Endothelial cell of umbilical vein (primary cell): ENCODE measurements around the gene MNT. TPM values are rescaled to one million over a fixed set of nuclear protein-coding genes. Genes with fewer than 3 reads are reported as not detected.
"Not testable (repeated sequence)": the region's sequence is repeated elsewhere in the genome, so short reads cannot be mapped to it uniquely, and the experiment has no call there.

Source experiments
- BruUV-seq: library from RNA; stranded (reverse); fragments of 400-500 nt; replicated peaks from 2 replicates; lab custom pipeline; 2021; lab: Mats Ljungman, UMichigan
- CTCF ChIA-PET: fragments of 300-600, 350-600 bp; sonication (Branson Sonifier 250); formaldehyde crosslinking; loops from one replicate; lab custom pipeline; 2021; ENCODE audit warnings: antibody characterized with exemption, inconsistent platforms; lab: Charles Lee
- POLR2A ChIA-PET: fragments of 300-600, 350-600 bp; sonication (Branson Sonifier 250); formaldehyde crosslinking; loops from one replicate; lab custom pipeline; 2021; ENCODE audit warnings: antibody characterized with exemption, inconsistent platforms; lab: Charles Lee
- DNase-seq: peaks from one replicate; pipeline ENCODE4 v3.0.0-alpha.2; 2011; ENCODE audit warnings: low read depth, low spot score
- FAIRE-seq: peaks from 2 replicates; lab custom pipeline; 2011; peaks lifted over from hg19 to GRCh38; lab: Jason Lieb, UNC
- H2AFZ ChIP-seq: 2 replicates; pipeline ENCODE4 v1.6.0; 2012; ENCODE audit warnings: low read depth, low read length, control low read depth, inconsistent platforms
- H3K27ac ChIP-seq: 2 replicates; pipeline ENCODE4 v1.5.1; 2011; ENCODE audit warnings: low read depth, mild to moderate bottlenecking, control low read depth, low read length, moderate library complexity; ENCODE audit not compliant: insufficient read depth
- H3K27me3 ChIP-seq, 2 experiments: 2 replicates each; pipeline versions ENCODE4 v1.6.0 to v1.6.1; 2011; ENCODE audit warnings: low read length in 2 of 2, mixed read lengths in 1 of 2; ENCODE audit not compliant: control insufficient read depth in 2 of 2, insufficient read depth in 2 of 2
- H3K36me3 ChIP-seq, 2 experiments: 2 replicates in 1 of 2; 3 replicates in 1 of 2; pipeline ENCODE4 v1.5.1; 2011; ENCODE audit warnings: low read length in 2 of 2, mild to moderate bottlenecking in 1 of 2, moderate library complexity in 1 of 2; ENCODE audit not compliant: control insufficient read depth in 2 of 2, insufficient read depth in 2 of 2; ENCODE audit errors: extremely low read depth in 1 of 2
- H3K4me1 ChIP-seq: 3 replicates; pipeline ENCODE4 v1.5.1; 2011; ENCODE audit warnings: mild to moderate bottlenecking, low read length; ENCODE audit not compliant: control insufficient read depth, insufficient read depth; ENCODE audit errors: extremely low read depth
- H3K4me2 ChIP-seq: 2 replicates; pipeline ENCODE4 v1.6.1; 2011; ENCODE audit warnings: low read length, control low read depth, mixed read lengths; ENCODE audit not compliant: insufficient read depth
- H3K4me3 ChIP-seq, 3 experiments: fragments of 200-600 bp in 1 of 3; sonication (generic), shearing (Covaris generic) in 1 of 3; replicated peaks in 1 of 3; 2 replicates each; pipeline ENCODE4 v1.5.1; 2011 to 2016; ENCODE audit warnings: control low read depth in 3 of 3, low read length in 3 of 3, mild to moderate bottlenecking in 2 of 3, inconsistent platforms in 1 of 3, low read depth in 1 of 3, moderate library complexity in 1 of 3; ENCODE audit not compliant: insufficient read depth in 1 of 3
- H3K79me2 ChIP-seq: 2 replicates; pipeline ENCODE4 v1.6.0; 2012; ENCODE audit warnings: low read length, inconsistent platforms; ENCODE audit not compliant: control insufficient read depth, insufficient read depth
- H3K9ac ChIP-seq: replicated peaks from 2 replicates; pipeline ENCODE3; 2011; ENCODE audit warnings: low read length, control low read depth; ENCODE audit not compliant: insufficient read depth; ENCODE audit errors: extremely low read depth
- H3K9me1 ChIP-seq: replicated peaks from 3 replicates; pipeline ENCODE4 v1.6.0; 2011; ENCODE audit warnings: mild to moderate bottlenecking, low read length; ENCODE audit not compliant: control insufficient read depth, insufficient read depth; ENCODE audit errors: extremely low read depth
- H3K9me3 ChIP-seq: replicated peaks from 2 replicates; pipeline ENCODE4 v1.5.1; 2012; ENCODE audit warnings: low read length, inconsistent platforms; ENCODE audit not compliant: control insufficient read depth, insufficient read depth
- H4K20me1 ChIP-seq: replicated peaks from 2 replicates; pipeline ENCODE3; 2011; ENCODE audit warnings: mild to moderate bottlenecking, low read length; ENCODE audit not compliant: control insufficient read depth, insufficient read depth; ENCODE audit errors: extremely low read depth
- EZH2 ChIP-seq: IDR thresholded peaks from 2 replicates; pipeline ENCODE4 v1.6.1; 2012; ENCODE audit warnings: borderline replicate concordance, low read depth, mild to moderate bottlenecking, moderate library complexity, low read length, inconsistent platforms; ENCODE audit not compliant: severe bottlenecking
- FOS ChIP-seq: IDR thresholded peaks from 2 replicates; pipeline ENCODE4 v1.6.1; 2011; ENCODE audit warnings: mild to moderate bottlenecking, low read length, moderate library complexity, borderline replicate concordance; ENCODE audit not compliant: insufficient read depth
- GATA2 ChIP-seq: IDR thresholded peaks from 2 replicates; pipeline ENCODE4 v1.7.0; 2011; ENCODE audit warnings: low read depth, mild to moderate bottlenecking, moderate library complexity, mixed read lengths, low read length; ENCODE audit not compliant: insufficient read length, insufficient read depth
- JUN ChIP-seq: IDR thresholded peaks from 2 replicates; pipeline ENCODE4 v1.6.1; 2011; ENCODE audit warnings: borderline replicate concordance, low read depth; ENCODE audit not compliant: insufficient read length, insufficient read depth
- MYC ChIP-seq: IDR thresholded peaks from one replicate; pipeline ENCODE4 v1.6.1; 2011; ENCODE audit warnings: mild to moderate bottlenecking, low read depth, low read length
- POLR2A ChIP-seq: IDR thresholded peaks from 2 replicates; pipeline ENCODE4 v1.6.1; 2012; ENCODE audit warnings: low read depth, mild to moderate bottlenecking, control low read depth, low read length
- POLR2AphosphoS5 ChIP-seq: IDR thresholded peaks from 2 replicates; pipeline ENCODE4 v1.6.1; 2012; ENCODE audit warnings: low read depth, mild to moderate bottlenecking, control low read depth, low read length, moderate library complexity; ENCODE audit not compliant: insufficient read depth
- dilution Hi-C: fragments of 300-500 bp; cut with MboI; formaldehyde crosslinking; loops from one replicate; pipeline ENCODE4 v1.15.0; 2019; ENCODE audit warnings: low sequenced_read_pairs; ENCODE audit not compliant: extremely low pct_ligation_motif_present
- intact Hi-C: fragments of 100-400 bp; cut with micrococcal nuclease; formaldehyde crosslinking; loops from one replicate; pipeline ENCODE4 v1.10.0; 2022
- polyA plus RNA-seq, 4 experiments: library from polyadenylated mRNA; depleted of rRNA in 3 of 4; stranded (reverse) in 3 of 4; unstranded in 1 of 4; fragments of >200 nt; gene quantifications; 2 replicates each; pipeline versions ENCODE4 v1.2.1 to v1.2.3, GENCODE V29; 2011 to 2012; ENCODE audit warnings: missing spikeins in 1 of 4
- total RNA-seq: library from RNA; stranded (reverse); gene quantifications from 2 replicates; pipeline ENCODE4 v1.2.3, GENCODE V29; 2021
- TF ChIP-seq, protein P1 (sequence below): IDR thresholded peaks from 2 replicates; pipeline ENCODE4 v1.6.1; 2011; ENCODE audit not compliant: insufficient read depth, insufficient read length
- TF ChIP-seq, protein P2 (sequence below), 2 donors: IDR thresholded peaks; 1 replicate in 1 of 2; 2 replicates in 1 of 2; pipeline ENCODE4 v1.5.1; 2011; ENCODE audit warnings: low read length in 2 of 2, mild to moderate bottlenecking in 2 of 2, moderate library complexity in 2 of 2, control low read depth in 1 of 2, inconsistent platforms in 1 of 2, low read depth in 1 of 2; ENCODE audit not compliant: insufficient read depth in 1 of 2; ENCODE audit errors: extremely low read depth in 1 of 2

The MNT gene
- total and polyA plus RNA-seq, 2 donors (not counting 3 experiments of a cell fraction or from before 2014, with no cell fraction given) = 4.1 to 21.6 TPM

DNA sequence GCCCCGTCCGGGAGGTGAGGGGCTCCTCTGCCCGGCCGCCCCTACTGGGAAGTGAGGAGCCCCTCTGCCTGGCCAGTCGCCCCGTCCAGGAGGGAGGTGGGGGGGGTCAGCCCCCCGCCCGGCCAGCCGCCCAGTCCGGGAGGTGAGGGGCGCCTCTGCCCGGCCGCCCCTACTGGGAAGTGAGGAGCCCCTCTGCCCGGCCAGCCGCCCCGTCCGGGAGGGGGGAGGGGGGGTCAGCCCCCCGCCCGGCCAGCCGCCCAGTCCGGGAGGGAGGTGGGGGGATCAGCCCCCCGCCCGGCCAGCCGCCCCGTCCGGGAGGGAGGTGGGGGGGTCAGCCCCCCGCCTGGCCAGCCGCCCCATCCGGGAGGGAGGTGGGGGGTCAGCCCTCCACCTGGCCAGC is 46.6 kb upstream of the MNT start:
- H3K27me3 ChIP-seq, H3K4me1 ChIP-seq, H3K9me1 ChIP-seq, H3K27ac ChIP-seq, H3K9ac ChIP-seq, CTCF ChIA-PET, dilution Hi-C loops, H3K9me3 ChIP-seq, H3K79me2 ChIP-seq, intact Hi-C loops, DNase-seq, BruUV-seq, H4K20me1 ChIP-seq, FAIRE-seq, H3K4me3 ChIP-seq, H3K36me3 ChIP-seq, POLR2A ChIA-PET, H2AFZ ChIP-seq, H3K4me2 ChIP-seq: not testable (repeated sequence)

DNA sequence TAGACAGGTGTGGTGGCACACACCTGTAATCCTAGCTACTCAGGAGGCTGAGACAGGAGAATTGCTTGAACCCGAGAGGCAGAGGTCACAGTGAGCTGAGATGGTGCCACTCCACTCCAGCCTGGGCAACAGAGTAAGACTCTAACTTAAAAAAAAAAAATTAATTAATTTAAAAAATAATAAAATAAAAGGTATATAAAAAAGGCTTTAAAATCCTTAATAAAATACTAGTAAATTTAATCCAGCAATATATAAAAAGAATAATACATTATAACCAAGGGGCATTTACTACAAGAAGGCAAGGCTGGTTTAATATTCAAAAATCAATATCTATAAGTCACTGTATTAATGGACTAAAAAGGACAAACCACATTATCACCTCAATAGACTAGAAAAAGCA is 44.8 kb upstream of the MNT start:
- Histone ChIP-seq H3K9me3 (no peaks in the 10 kb centered on the region), H4K20me1 (no peaks in the 10 kb centered on the region), H3K9me1 (no peaks in the 10 kb centered on the region), H3K27me3 (no peaks in the 10 kb centered on the region), H2AFZ (no peak overlapping the region), H3K4me2 (no peak overlapping the region), H3K79me2 (no peaks in the 10 kb centered on the region), H3K27ac (no peak overlapping the region), H3K9ac (no peak overlapping the region), H3K36me3 (peaks cover 2 to 6% of the 10 kb centered on the region in 2 experiments), H3K4me3 (no peak overlapping the region), H3K4me1 (no peaks in the 10 kb centered on the region)
- dilution Hi-C loops (no loop called here), intact Hi-C loops (no loop called here)
- TF ChIP-seq JUN = no peak
- no peak for TF ChIP-seq EZH2
- TF ChIP-seq, protein P1, sequence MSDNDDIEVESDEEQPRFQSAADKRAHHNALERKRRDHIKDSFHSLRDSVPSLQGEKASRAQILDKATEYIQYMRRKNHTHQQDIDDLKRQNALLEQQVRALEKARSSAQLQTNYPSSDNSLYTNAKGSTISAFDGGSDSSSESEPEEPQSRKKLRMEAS = no peak
- no peak for TF ChIP-seq POLR2AphosphoS5
- TF ChIP-seq MYC = no peak
- no peak for TF ChIP-seq FOS
- no peak for TF ChIP-seq POLR2A
- no peak for TF ChIP-seq GATA2
- TF ChIP-seq, protein P2, sequence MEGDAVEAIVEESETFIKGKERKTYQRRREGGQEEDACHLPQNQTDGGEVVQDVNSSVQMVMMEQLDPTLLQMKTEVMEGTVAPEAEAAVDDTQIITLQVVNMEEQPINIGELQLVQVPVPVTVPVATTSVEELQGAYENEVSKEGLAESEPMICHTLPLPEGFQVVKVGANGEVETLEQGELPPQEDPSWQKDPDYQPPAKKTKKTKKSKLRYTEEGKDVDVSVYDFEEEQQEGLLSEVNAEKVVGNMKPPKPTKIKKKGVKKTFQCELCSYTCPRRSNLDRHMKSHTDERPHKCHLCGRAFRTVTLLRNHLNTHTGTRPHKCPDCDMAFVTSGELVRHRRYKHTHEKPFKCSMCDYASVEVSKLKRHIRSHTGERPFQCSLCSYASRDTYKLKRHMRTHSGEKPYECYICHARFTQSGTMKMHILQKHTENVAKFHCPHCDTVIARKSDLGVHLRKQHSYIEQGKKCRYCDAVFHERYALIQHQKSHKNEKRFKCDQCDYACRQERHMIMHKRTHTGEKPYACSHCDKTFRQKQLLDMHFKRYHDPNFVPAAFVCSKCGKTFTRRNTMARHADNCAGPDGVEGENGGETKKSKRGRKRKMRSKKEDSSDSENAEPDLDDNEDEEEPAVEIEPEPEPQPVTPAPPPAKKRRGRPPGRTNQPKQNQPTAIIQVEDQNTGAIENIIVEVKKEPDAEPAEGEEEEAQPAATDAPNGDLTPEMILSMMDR (IDR thresholded peaks at IDR 0.05; ENCODE audit: extremely low read depth in 1 of 2, insufficient read depth in 1 of 2, low read depth in 1 of 2, low read length in 2 of 2) = no peak
- DNase-seq (no peak), FAIRE-seq (no peak)
- POLR2A ChIA-PET = no interaction called here
- CTCF ChIA-PET = no interaction called here
- BruUV-seq = no TSS peak
